IMR-90 (cell line): Measurements from ENCODE around the gene F12.
A peak's percentile ranks its signal among the peaks of the same experiment; 100 is the strongest.

Experiments
- BHLHE40 ChIP-seq: fragments of 150-350 bp; IDR thresholded peaks from 2 replicates; pipeline ENCODE4 v1.6.1; 2016; ENCODE audit warnings: mild to moderate bottlenecking, low read depth, low read length
- CEBPB ChIP-seq: IDR thresholded peaks from 2 replicates; pipeline ENCODE4 v1.6.1; 2012; ENCODE audit warnings: low read depth, low read length, improper control_type of control experiment
- POLR2A ChIP-seq: IDR thresholded peaks from 2 replicates; pipeline ENCODE4 v1.6.1; 2012; ENCODE audit warnings: mild to moderate bottlenecking, low read depth, low read length
- RAD21 ChIP-seq: IDR thresholded peaks from 2 replicates; pipeline ENCODE4 v1.6.1; 2012; ENCODE audit warnings: low read length, improper control_type of control experiment
- SMC3 ChIP-seq: fragments of 150-350 bp; IDR thresholded peaks from 2 replicates; pipeline ENCODE4 v1.6.1; 2016; ENCODE audit warnings: low read depth, mild to moderate bottlenecking, antibody characterized with exemption, low read length, moderate library complexity
- TF ChIP-seq, protein P1 (sequence below): conservative IDR thresholded peaks from 2 replicates; pipeline ENCODE4 v1.5.1; 2012; ENCODE audit warnings: mild to moderate bottlenecking, low read depth, low read length, improper control_type of control experiment
- TF ChIP-seq, protein P2 (sequence below): fragments of 150-350 bp; IDR thresholded peaks from 2 replicates; pipeline ENCODE4 v1.6.1; 2017; ENCODE audit warnings: mild to moderate bottlenecking, antibody characterized with exemption, low read length, low read depth
- TF ChIP-seq, protein P3 (sequence below): fragments of 150-350 bp; IDR thresholded peaks from 2 replicates; pipeline ENCODE4 v1.6.1; 2016; ENCODE audit warnings: low read depth, mild to moderate bottlenecking, low read length, moderate library complexity, borderline replicate concordance

DNA sequence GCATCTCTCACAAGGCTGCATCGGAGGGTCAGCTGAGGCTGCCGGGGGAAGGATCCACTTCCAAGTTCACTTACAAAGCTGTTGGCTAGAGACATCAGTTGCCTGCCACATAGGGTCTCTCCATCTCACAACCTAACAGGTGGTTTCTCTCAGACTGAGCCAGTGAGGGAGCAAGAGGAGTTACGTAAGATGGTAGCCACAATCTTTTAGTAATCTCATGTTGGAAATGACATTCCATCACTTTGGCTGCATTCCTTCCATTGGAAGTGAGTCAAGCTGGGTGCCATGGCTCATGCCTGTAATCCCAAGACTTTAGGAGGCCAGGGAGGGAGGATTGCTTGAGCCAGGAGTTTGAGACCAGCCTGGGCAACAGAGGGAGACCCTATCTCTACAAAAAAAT, 9.7 kb upstream of the F12 start:
- TF ChIP-seq, protein P1, sequence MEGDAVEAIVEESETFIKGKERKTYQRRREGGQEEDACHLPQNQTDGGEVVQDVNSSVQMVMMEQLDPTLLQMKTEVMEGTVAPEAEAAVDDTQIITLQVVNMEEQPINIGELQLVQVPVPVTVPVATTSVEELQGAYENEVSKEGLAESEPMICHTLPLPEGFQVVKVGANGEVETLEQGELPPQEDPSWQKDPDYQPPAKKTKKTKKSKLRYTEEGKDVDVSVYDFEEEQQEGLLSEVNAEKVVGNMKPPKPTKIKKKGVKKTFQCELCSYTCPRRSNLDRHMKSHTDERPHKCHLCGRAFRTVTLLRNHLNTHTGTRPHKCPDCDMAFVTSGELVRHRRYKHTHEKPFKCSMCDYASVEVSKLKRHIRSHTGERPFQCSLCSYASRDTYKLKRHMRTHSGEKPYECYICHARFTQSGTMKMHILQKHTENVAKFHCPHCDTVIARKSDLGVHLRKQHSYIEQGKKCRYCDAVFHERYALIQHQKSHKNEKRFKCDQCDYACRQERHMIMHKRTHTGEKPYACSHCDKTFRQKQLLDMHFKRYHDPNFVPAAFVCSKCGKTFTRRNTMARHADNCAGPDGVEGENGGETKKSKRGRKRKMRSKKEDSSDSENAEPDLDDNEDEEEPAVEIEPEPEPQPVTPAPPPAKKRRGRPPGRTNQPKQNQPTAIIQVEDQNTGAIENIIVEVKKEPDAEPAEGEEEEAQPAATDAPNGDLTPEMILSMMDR: no peak
- TF ChIP-seq POLR2A: no peak
- TF ChIP-seq CEBPB: peak; percentile 82
- TF ChIP-seq, protein P2, sequence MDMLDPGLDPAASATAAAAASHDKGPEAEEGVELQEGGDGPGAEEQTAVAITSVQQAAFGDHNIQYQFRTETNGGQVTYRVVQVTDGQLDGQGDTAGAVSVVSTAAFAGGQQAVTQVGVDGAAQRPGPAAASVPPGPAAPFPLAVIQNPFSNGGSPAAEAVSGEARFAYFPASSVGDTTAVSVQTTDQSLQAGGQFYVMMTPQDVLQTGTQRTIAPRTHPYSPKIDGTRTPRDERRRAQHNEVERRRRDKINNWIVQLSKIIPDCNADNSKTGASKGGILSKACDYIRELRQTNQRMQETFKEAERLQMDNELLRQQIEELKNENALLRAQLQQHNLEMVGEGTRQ: no peak
- no peak for TF ChIP-seq BHLHE40
- no peak for TF ChIP-seq SMC3
- TF ChIP-seq, protein P3, sequence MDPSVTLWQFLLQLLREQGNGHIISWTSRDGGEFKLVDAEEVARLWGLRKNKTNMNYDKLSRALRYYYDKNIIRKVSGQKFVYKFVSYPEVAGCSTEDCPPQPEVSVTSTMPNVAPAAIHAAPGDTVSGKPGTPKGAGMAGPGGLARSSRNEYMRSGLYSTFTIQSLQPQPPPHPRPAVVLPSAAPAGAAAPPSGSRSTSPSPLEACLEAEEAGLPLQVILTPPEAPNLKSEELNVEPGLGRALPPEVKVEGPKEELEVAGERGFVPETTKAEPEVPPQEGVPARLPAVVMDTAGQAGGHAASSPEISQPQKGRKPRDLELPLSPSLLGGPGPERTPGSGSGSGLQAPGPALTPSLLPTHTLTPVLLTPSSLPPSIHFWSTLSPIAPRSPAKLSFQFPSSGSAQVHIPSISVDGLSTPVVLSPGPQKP: no peak
- no peak for TF ChIP-seq RAD21
